Gastroesophageal sphincter (tissue), 3 donors: ENCODE data around the gene REPS1.

Experiments used
- CTCF ChIP-seq, 4 experiments: fragments of 200-600 bp in 2 of 4; fragments of 450-650 bp in 2 of 4; sonication (generic) in 1 of 4; IDR thresholded peaks; one replicate each; pipeline ENCODE4 v1.5.1; 2017 to 2019; ENCODE audit warnings: antibody characterized with exemption in 4 of 4, mild to moderate bottlenecking in 2 of 4, moderate library complexity in 2 of 4
- EP300 ChIP-seq: sonication (generic); formaldehyde crosslinking; IDR thresholded peaks from one replicate; pipeline ENCODE4 v1.6.1; 2017; ENCODE audit warnings: antibody characterized with exemption, mild to moderate bottlenecking
- POLR2A ChIP-seq, 2 donors: fragments of 450-650 bp; IDR thresholded peaks; one replicate each; pipeline ENCODE4 v1.6.1; 2017; ENCODE audit warnings: antibody characterized with exemption in 2 of 2, mild to moderate bottlenecking in 2 of 2, moderate library complexity in 1 of 2
- POLR2AphosphoS5 ChIP-seq: sonication (generic); formaldehyde crosslinking; IDR thresholded peaks from one replicate; pipeline ENCODE4 v1.6.1; 2017; ENCODE audit warnings: antibody characterized with exemption

DNA sequence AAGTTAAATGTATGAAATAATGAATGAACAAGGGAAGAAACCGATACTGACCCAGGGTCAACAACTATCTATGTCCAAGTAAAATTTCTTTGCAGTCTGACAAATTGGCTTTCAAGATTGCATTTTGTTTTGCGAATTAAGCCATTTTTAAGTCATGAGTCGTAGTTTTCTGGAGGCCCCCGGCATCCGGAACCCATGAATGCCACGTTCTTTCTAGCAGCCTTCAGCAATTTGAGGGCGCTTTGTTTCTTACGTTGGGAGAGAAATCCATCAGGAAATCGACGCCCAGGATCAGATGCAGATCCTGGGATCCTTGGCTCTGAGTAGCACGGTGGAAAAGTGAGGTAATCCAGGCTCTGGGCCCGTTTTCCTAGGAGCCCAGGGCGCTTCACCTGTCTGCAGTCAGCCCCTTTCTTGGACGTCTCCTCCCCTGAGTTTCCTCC is 40.2 kb upstream of the REPS1 start:
- TF ChIP-seq CTCF (IDR thresholded peaks at IDR 0.05) (no peak), POLR2A (IDR thresholded peaks at IDR 0.05) (no peak), POLR2AphosphoS5 (no peak), EP300 (no peak)
